PC-9 (cell line): ENCODE measurements around the gene ANKRD33B.

Experiments used
- EZH2 ChIP-seq: fragments of 200-600 bp; sonication (generic); IDR thresholded peaks from 2 replicates; pipeline ENCODE4 v1.8.0; 2017; ENCODE audit warnings: antibody characterized with exemption, low read depth
- TF ChIP-seq, protein P1 (sequence below): fragments of 200-600 bp; sonication (generic); conservative IDR thresholded peaks from 2 replicates; pipeline ENCODE4 v1.6.1; 2017; ENCODE audit warnings: mixed run types, antibody characterized with exemption, mild to moderate bottlenecking, moderate library complexity

DNA sequence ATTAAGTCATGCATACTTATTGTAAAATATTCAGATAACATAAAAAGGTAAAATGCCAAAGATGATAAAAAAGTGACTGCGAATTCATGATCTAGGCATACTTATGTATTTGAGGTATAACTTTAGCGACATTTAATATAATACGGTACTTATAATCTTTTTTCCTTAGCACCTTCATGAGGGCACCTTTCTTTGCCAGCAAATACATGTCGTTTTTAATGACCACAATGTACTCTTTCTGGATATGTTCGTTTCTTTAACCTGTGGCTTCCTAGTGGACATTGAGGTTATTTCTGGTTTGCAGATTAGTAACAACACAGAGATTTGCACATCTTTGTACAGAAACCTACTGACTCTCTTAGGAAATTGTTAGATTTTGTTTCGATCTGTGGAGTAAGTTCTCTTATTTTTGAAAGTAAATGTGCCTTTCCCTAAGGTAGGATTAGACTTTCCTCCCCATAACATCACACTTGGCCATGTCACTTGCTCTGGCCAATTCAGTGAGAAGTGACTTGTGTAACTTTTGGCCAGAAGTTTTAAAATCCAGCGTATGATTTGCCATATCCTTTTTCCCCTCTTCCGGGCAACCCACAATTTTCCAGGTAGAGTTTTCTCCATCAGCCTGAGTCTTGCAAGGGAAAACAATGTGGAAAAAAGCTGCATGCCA is 24.4 kb downstream of the ANKRD33B start:
- TF ChIP-seq, protein P1, sequence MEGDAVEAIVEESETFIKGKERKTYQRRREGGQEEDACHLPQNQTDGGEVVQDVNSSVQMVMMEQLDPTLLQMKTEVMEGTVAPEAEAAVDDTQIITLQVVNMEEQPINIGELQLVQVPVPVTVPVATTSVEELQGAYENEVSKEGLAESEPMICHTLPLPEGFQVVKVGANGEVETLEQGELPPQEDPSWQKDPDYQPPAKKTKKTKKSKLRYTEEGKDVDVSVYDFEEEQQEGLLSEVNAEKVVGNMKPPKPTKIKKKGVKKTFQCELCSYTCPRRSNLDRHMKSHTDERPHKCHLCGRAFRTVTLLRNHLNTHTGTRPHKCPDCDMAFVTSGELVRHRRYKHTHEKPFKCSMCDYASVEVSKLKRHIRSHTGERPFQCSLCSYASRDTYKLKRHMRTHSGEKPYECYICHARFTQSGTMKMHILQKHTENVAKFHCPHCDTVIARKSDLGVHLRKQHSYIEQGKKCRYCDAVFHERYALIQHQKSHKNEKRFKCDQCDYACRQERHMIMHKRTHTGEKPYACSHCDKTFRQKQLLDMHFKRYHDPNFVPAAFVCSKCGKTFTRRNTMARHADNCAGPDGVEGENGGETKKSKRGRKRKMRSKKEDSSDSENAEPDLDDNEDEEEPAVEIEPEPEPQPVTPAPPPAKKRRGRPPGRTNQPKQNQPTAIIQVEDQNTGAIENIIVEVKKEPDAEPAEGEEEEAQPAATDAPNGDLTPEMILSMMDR = no peak
- no peak for TF ChIP-seq EZH2
